Measurements from ENCODE around the gene KMO.

Gene KMO

GRCh38 chr1:241630476-241630875, 98.3 kb downstream of the KMO start:
- no peak for DNase-seq (ENCODE audit: low read depth)

GRCh38 chr1:241630899-241631298, 98.7 kb downstream of the KMO start:
- DNase-seq (ENCODE audit: low read depth): no peak

- no peak for DNase-seq (ENCODE audit: low read depth)
Observed at GRCh38 chr1:241631674-241632073, 99.5 kb downstream of the KMO start.

- no peak for DNase-seq (ENCODE audit: low read depth)
Observed at GRCh38 chr1:241632987-241633386, 100.8 kb downstream of the KMO start.

GRCh38 chr1:241635556-241636152, 103.5 kb downstream of the KMO start:
- no peak for DNase-seq (ENCODE audit: low read depth)

- DNase-seq (ENCODE audit: low read depth): no peak
Observed at GRCh38 chr1:241636291-241636690, 104.1 kb downstream of the KMO start.

- no peak for DNase-seq (ENCODE audit: low read depth)
Observed at GRCh38 chr1:241637046-241637590, 104.9 kb downstream of the KMO start.

- DNase-seq (ENCODE audit: low read depth): peak; percentile 32
Observed at GRCh38 chr1:241637604-241638003, 105.4 kb downstream of the KMO start.

- DNase-seq (ENCODE audit: low read depth): no peak
Observed at GRCh38 chr1:241638099-241638682, 106.0 kb downstream of the KMO start.

- DNase-seq (ENCODE audit: low read depth): no peak
Observed at GRCh38 chr1:241638909-241639622, 106.9 kb downstream of the KMO start.

GRCh38 chr1:241639623-241640148, 107.5 kb downstream of the KMO start:
- DNase-seq (ENCODE audit: low read depth): peak; percentile 34

GRCh38 chr1:241640149-241640866, 108.1 kb downstream of the KMO start, which contains the start of the genes CHML and OPN3:
Gene CHML (minus strand): TSS chr1:241640369. CDS start chr1:241635766, 4,603 bp downstream.
Gene OPN3 (minus strand): TSS chr1:241640369. CDS start chr1:241640254, 115 bp downstream.
- peak; percentile 76 for DNase-seq (ENCODE audit: low read depth)

GRCh38 chr1:241640867-241641622, 108.9 kb downstream of the KMO start:
- DNase-seq (ENCODE audit: low read depth): no peak

GRCh38 chr1:241641773-241642592, 109.8 kb downstream of the KMO start:
- no peak for DNase-seq (ENCODE audit: low read depth)

GRCh38 chr1:241642593-241642944, 110.4 kb downstream of the KMO start:
- no peak for DNase-seq (ENCODE audit: low read depth)

GRCh38 chr1:241644259-241644658, 112.1 kb downstream of the KMO start:
- DNase-seq (ENCODE audit: low read depth): no peak

- DNase-seq (ENCODE audit: low read depth): no peak
Observed at GRCh38 chr1:241645199-241645598, 113.0 kb downstream of the KMO start.
